Measurements from ENCODE around the gene XPO1. TPM values are rescaled to one million over a fixed set of nuclear protein-coding genes. Genes with fewer than 3 reads are reported as not detected.
A peak's percentile ranks its signal among the peaks of the same experiment; 100 is the strongest.

XPO1 gene
- total RNA-seq, 1 experiment from 2014 or later, result 272 TPM

DNA sequence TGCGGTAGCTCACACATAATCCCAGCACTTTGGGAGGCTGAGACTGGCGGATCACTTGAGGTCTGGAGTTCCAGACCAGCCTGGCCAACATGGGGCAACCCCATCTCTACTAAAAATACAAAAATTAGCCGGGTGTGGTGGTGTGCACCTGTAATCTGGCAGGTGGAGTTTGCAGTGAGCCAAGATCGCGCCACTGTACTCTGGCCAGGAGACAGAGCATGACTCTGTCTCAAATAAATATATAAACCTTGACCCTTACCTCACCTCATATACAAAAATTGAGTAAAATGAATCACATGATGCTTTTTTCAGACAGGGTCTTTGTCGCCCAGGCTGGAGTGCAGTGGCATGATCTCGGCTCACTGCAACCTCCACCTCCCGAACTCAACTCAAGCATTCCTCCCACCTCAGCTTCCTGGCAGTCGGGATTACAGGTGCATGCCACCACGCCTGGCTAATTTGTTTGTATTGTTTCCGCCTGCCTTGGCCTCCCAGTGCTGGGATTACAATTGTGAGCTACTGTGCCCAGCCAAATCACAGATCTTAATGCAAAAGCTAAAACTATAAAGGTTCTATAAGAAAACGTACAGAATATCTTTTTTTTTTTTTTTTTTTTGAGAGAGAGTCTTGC, 25.3 kb downstream of the XPO1 start:
- DNase-seq (ENCODE audit: low spot score) (no peak), ATAC-seq (peak; percentile 36)
- CTCF ChIA-PET, result no interaction called here
- Mint-ChIP-seq H3K36me3 (peaks cover 77% of the 10 kb centered on the region), H3K27ac (peak overlapping the region; percentile 93), H3K27me3 (ENCODE audit: low read depth) (no peaks in the 10 kb centered on the region), H3K4me1 (peaks cover 22% of the 10 kb centered on the region), H3K9me3 (no peaks in the 10 kb centered on the region), H3K4me3 (no peak overlapping the region)
- POLR2A ChIA-PET, result interaction anchor here (0.6 to 0.7 kb wide), 2 partner anchors 40 to 222 kb away, joined by 3 to 6 read pairs; no protein-coding TSS in a partner anchor
- TF ChIP-seq ZNF416 (CRISPR knock-in tag; IDR thresholded peaks at IDR 0.05) (no peak), NR1H2 (CRISPR knock-in tag; IDR thresholded peaks at IDR 0.05) (no peak), OVOL2 (CRISPR knock-in tag; IDR thresholded peaks at IDR 0.05; ENCODE audit: borderline replicate concordance) (no peak)

DNA sequence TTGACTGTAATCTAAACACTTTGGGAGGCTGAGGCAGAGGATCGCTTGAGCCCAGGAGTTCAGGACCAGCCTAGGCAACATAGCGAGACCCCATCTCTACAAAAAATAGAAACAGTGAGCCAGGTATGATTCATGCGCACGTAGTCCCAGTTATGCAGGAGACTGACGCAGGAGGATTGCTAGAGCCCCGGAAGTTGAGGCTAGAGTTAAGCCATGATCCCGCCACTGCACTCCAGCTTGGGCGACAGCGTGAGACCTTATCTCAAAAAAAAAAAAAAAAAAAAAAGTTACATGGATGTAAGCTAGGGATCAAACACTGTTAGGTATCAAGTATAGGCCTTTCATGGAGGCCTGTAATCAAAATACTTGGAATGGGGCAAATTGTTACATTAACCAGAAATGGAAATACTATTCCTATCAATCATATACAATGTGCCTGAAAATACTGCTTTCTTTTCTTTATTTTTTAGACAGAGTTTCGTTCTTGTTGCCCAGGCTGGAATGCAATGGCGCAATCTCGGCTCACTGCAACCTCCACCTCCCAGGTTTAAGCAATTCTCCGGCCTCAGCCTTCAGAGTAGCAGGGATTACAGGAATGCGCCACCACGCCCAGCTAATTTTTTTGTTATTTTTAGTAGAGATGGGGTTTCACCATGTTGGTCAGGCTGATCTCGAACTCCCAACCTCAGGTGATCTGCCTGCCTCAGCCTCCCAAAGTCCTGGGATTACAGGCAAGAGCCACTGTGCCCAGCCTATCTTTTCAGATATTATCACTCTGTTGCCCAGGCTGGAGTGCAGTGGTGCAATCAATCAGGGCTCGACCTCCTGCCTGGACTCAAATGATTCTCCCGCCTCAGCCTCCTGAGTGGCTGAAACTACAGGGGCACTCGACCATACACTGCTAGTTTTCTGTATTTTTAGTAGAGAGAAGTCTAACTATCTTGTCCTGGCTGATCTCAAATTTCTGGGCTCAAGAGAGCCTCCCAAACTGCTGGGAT, 27.2 kb downstream of the XPO1 start:
- H3K4me3 Mint-ChIP-seq, result no peak overlapping the region
- POLR2A ChIA-PET, result no interaction called here
- ATAC-seq, result no peak
- H3K9me3 Mint-ChIP-seq, result no peaks in the 10 kb centered on the region
- H3K36me3 Mint-ChIP-seq, result peaks cover 67% of the 10 kb centered on the region
- TF ChIP-seq TEAD1 (CRISPR knock-in tag; IDR thresholded peaks at IDR 0.05) (no peak), ZNF263 (CRISPR knock-in tag; IDR thresholded peaks at IDR 0.05; ENCODE audit: low read depth) (no peak), ZBTB21 (CRISPR knock-in tag; IDR thresholded peaks at IDR 0.05; ENCODE audit: borderline replicate concordance) (no peak), GTF2I (CRISPR knock-in tag; conservative IDR thresholded peaks at IDR 0.05) (no peak), ETV6 (CRISPR knock-in tag; IDR thresholded peaks at IDR 0.05) (no peak)
- TF ChIP-seq, protein P1, sequence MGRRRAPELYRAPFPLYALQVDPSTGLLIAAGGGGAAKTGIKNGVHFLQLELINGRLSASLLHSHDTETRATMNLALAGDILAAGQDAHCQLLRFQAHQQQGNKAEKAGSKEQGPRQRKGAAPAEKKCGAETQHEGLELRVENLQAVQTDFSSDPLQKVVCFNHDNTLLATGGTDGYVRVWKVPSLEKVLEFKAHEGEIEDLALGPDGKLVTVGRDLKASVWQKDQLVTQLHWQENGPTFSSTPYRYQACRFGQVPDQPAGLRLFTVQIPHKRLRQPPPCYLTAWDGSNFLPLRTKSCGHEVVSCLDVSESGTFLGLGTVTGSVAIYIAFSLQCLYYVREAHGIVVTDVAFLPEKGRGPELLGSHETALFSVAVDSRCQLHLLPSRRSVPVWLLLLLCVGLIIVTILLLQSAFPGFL (CRISPR knock-in tag; IDR thresholded peaks at IDR 0.05; ENCODE audit: borderline replicate concordance), result no peak
- TF ChIP-seq, protein P2, sequence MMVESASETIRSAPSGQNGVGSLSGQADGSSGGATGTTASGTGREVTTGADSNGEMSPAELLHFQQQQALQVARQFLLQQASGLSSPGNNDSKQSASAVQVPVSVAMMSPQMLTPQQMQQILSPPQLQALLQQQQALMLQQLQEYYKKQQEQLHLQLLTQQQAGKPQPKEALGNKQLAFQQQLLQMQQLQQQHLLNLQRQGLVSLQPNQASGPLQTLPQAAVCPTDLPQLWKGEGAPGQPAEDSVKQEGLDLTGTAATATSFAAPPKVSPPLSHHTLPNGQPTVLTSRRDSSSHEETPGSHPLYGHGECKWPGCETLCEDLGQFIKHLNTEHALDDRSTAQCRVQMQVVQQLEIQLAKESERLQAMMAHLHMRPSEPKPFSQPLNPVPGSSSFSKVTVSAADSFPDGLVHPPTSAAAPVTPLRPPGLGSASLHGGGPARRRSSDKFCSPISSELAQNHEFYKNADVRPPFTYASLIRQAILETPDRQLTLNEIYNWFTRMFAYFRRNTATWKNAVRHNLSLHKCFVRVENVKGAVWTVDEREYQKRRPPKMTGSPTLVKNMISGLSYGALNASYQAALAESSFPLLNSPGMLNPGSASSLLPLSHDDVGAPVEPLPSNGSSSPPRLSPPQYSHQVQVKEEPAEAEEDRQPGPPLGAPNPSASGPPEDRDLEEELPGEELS (CRISPR knock-in tag; IDR thresholded peaks at IDR 0.05), result no peak
- TF ChIP-seq, protein P3, sequence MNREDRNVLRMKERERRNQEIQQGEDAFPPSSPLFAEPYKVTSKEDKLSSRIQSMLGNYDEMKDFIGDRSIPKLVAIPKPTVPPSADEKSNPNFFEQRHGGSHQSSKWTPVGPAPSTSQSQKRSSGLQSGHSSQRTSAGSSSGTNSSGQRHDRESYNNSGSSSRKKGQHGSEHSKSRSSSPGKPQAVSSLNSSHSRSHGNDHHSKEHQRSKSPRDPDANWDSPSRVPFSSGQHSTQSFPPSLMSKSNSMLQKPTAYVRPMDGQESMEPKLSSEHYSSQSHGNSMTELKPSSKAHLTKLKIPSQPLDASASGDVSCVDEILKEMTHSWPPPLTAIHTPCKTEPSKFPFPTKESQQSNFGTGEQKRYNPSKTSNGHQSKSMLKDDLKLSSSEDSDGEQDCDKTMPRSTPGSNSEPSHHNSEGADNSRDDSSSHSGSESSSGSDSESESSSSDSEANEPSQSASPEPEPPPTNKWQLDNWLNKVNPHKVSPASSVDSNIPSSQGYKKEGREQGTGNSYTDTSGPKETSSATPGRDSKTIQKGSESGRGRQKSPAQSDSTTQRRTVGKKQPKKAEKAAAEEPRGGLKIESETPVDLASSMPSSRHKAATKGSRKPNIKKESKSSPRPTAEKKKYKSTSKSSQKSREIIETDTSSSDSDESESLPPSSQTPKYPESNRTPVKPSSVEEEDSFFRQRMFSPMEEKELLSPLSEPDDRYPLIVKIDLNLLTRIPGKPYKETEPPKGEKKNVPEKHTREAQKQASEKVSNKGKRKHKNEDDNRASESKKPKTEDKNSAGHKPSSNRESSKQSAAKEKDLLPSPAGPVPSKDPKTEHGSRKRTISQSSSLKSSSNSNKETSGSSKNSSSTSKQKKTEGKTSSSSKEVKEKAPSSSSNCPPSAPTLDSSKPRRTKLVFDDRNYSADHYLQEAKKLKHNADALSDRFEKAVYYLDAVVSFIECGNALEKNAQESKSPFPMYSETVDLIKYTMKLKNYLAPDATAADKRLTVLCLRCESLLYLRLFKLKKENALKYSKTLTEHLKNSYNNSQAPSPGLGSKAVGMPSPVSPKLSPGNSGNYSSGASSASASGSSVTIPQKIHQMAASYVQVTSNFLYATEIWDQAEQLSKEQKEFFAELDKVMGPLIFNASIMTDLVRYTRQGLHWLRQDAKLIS (CRISPR knock-in tag; IDR thresholded peaks at IDR 0.05; ENCODE audit: borderline replicate concordance), result no peak
- CTCF ChIA-PET, result interaction anchor here (0.5 kb wide), 1 partner anchor 116 kb away, joined by 3 read pairs; no protein-coding TSS in a partner anchor
- no peaks in the 10 kb centered on the region for H3K27me3 Mint-ChIP-seq (ENCODE audit: low read depth)
- H3K27ac Mint-ChIP-seq, result peak overlapping the region; percentile 53
- no peak for DNase-seq (ENCODE audit: low spot score)
- H3K4me1 Mint-ChIP-seq, result peaks cover 22% of the 10 kb centered on the region

DNA sequence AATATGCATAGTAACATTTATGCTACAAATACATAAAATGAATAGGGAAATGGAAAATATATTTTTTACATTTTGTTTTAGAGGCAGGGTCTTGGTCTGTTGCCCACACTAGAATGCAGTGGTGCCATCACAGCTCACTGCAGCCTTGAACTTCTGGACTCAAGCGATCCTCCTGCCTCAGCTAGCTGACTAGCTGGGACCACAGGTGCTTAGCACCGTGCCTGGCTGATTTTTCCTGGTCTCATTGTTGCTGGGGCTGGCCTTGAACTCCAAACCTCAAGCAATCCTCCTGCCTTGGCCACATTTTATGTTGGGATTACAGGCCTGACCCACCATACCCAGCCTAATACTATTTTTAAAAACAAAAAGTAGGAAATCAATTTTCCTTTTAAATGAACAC, 33.2 kb downstream of the XPO1 start:
- Mint-ChIP-seq H3K4me3 (no peak overlapping the region), H3K36me3 (peaks cover 51% of the 10 kb centered on the region), H3K27ac (no peak overlapping the region), H3K4me1 (no peaks in the 10 kb centered on the region), H3K9me3 (no peaks in the 10 kb centered on the region), H3K27me3 (ENCODE audit: low read depth) (no peaks in the 10 kb centered on the region)
- no peak for ATAC-seq
- ChIA-PET CTCF (no interaction called here), POLR2A (no interaction called here)
- no peak for DNase-seq (ENCODE audit: low spot score)
- TF ChIP-seq NR2C2 (CRISPR knock-in tag; IDR thresholded peaks at IDR 0.05) (no peak), CREM (CRISPR knock-in tag; IDR thresholded peaks at IDR 0.05) (no peak), NR3C1 (CRISPR knock-in tag; conservative IDR thresholded peaks at IDR 0.05; ENCODE audit: low read depth) (no peak), NR1H2 (CRISPR knock-in tag; IDR thresholded peaks at IDR 0.05) (no peak), MYBL2 (CRISPR knock-in tag; IDR thresholded peaks at IDR 0.05) (no peak), ZNF671 (CRISPR knock-in tag; IDR thresholded peaks at IDR 0.05) (no peak), SMAD4 (CRISPR knock-in tag; IDR thresholded peaks at IDR 0.05) (no peak)
- TF ChIP-seq, protein P4, sequence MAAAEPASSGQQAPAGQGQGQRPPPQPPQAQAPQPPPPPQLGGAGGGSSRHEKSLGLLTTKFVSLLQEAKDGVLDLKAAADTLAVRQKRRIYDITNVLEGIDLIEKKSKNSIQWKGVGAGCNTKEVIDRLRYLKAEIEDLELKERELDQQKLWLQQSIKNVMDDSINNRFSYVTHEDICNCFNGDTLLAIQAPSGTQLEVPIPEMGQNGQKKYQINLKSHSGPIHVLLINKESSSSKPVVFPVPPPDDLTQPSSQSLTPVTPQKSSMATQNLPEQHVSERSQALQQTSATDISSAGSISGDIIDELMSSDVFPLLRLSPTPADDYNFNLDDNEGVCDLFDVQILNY (CRISPR knock-in tag; IDR thresholded peaks at IDR 0.05), result no peak
